ENCODE results near the gene BMP5.
"Not testable (repeated sequence)": the region's sequence is repeated elsewhere in the genome, so short reads cannot be mapped to it uniquely, and the experiment has no call there.

BMP5 gene

DNA sequence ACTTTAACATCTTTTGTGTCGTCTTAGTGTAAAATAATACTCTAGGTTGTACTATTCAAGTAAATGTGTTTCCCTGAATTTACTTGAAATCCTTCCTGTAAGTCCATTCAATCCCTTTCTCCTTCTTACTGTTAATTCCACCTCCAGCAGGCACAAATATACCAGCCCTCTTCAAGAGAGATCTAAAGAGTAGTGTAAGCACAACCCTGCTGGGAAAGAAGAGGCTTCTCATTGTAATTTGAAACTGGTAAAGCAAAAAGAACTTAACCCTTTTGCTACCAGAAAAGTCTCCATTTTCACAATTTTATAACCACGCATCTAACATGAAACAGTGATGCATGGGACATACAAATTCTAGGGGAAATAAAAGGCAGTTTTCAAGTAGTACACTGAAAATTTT, at the start of gene BMP5:
TSS of gene BMP5 (minus strand) at position 191 of the 400 bp plus-strand sequence. CDS start 725 bp downstream, outside the sequence.
- no peak for DNase-seq (ENCODE audit: low read depth)

- no peak for DNase-seq (ENCODE audit: low read depth)
Measured at GRCh38 chr6:55922406-55922805, 47.0 kb upstream of the BMP5 start.

DNA sequence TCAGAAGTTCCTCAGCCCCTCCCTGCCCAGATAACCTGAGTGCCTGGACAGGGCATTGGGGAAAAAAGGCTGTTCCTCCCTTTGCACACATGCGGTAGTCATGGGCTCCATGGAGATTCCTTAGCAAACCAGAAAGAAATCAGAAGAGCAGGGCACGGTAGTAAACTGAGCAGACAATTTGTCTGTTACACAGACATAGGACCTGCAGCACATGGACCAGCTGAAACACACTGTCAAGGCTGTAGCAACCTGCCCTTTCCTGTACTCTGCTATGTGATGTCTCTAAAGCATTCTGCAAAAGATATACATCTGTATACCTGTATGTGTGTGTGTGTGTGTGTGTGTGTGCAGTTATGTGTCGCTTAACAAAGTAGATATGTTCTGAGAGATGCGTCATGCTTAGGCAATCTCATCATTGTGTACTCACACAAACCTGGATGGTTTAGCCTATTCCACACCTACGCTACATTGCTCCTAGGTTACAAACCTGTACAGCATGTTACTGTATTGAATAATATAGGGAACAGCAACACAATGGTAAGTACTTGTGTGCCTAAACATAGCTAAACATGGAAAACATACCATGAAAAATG, 44.4 kb upstream of the BMP5 start:
- DNase-seq (ENCODE audit: low read depth): no peak

DNA sequence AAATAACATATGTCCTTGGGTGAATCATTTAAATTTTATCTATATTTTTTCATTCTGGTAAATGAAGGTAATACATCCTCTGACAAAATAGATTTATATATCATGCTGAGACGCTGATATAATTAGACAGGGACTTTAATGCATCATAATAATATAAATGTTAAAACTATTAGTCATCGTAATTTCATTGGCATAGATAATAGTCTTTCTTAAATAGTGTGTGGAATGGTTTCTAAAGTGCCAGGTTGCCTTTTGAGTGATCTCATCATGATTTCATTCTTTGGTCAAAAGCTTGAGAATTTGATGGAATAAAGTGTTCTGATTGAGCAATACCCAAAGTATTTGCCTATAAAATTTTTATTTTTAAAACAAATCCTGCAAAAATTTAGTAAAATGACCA, 43.2 kb upstream of the BMP5 start:
- DNase-seq (ENCODE audit: low read depth): peak; percentile 84

GRCh38 chr6:55917751-55918415, 42.5 kb upstream of the BMP5 start:
- no peak for DNase-seq (ENCODE audit: low read depth)

DNA sequence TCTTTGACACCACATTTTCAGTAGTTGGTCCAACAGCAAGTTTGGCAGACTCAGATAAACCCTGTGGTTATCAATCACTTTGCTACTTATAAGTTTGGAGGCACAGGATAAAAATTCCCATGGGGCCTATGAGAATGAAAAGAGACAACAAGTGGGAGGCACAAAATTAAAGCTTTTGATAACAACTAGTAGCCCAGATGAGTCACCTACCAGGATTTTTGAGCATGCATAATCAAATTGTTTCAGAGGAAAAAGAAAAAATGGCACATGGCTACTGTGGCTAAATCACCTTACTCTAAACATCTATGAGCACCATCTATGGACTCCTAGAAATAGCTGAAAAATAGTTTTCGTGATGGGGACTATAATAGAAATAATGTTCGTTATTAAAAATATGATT, 40.8 kb upstream of the BMP5 start:
- peak; percentile 60 for DNase-seq (ENCODE audit: low read depth)

- DNase-seq (ENCODE audit: low read depth): no peak
Measured at GRCh38 chr6:55913228-55914195, 38.1 kb upstream of the BMP5 start.

DNA sequence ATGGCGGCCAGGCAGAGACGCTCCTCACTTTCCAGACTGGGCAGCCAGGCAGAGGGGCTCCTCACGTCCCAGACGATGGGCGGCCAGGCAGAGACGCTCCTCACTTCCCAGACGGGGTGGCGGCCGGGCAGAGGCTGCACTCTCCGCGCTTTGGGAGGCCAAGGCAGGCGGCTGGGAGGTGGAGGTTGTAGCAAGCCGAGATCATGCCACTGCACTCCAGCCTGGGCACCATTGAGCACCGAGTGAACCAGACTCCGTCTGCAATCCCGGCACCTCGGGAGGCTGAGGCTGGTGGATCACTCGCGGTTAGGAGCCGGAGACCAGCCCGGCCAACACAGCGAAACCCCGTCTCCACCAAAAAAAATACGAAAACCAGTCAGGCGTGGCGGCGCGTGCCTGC, 35.1 kb upstream of the BMP5 start:
- DNase-seq (ENCODE audit: low read depth): not testable (repeated sequence)

- not testable (repeated sequence) for DNase-seq (ENCODE audit: low read depth)
Measured at GRCh38 chr6:55909911-55910310, 34.5 kb upstream of the BMP5 start.

- DNase-seq (ENCODE audit: low read depth): no peak
Measured at GRCh38 chr6:55902796-55903195, 27.4 kb upstream of the BMP5 start.

DNA sequence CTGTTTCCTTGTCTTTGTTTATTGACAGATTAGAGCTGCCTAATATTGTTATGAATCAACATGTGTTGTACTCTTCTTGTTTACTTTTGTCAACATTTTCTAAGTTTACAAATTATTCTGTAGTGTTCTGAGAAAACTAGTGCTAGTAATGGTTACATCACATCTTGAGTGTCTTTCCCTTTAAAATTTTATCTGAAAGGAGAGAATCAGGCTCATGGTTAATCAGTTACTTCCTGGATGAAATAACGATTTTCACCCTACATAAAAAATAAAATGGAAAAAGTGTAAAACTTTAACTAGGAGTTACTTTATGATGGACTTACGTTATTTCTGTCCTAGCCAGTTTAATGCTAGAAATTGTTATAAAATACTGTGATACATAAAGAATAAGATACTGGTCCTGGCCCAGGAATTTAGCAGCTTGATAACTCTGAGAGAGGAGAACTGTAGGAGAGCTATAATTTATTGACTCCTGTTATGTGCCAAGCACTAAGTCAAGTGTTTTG, 26.4 kb upstream of the BMP5 start:
- no peak for DNase-seq (ENCODE audit: low read depth)

- DNase-seq (ENCODE audit: low read depth): peak; percentile 68
Measured at GRCh38 chr6:55898342-55898741, 23.0 kb upstream of the BMP5 start.

- DNase-seq (ENCODE audit: low read depth): no peak
Measured at GRCh38 chr6:55897346-55897745, 22.0 kb upstream of the BMP5 start.

- no peak for DNase-seq (ENCODE audit: low read depth)
Measured at GRCh38 chr6:55895972-55896730, 20.8 kb upstream of the BMP5 start.

DNA sequence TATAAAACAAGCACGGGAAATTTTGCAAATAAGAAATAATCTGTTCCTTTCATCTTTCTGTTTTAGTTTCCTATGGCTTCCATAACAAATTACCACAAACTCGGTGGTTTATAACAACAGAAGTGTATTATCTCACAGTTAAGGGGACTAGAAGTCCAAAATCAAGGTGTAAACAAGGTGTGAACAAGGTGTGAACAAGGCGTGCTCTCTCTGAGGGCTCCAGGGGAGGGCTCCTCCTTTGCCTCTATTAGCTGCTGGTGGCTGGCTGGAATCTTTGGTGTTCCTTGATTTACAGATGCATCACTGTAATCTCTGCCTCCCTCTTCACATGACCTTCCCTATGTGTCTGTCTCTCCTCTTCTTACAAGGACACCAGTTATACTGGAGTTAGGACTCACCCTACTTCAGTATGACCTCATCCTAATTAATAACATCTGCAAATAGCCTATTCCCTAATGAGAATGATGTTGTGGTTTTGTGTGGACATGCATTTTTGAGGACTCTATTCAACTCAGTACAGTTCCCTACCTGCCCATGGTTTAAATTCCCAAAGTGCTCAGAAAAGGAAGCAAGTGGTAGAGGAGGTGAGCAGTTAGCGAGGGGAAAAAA, 17.5 kb upstream of the BMP5 start:
- no peak for DNase-seq (ENCODE audit: low read depth)

DNA sequence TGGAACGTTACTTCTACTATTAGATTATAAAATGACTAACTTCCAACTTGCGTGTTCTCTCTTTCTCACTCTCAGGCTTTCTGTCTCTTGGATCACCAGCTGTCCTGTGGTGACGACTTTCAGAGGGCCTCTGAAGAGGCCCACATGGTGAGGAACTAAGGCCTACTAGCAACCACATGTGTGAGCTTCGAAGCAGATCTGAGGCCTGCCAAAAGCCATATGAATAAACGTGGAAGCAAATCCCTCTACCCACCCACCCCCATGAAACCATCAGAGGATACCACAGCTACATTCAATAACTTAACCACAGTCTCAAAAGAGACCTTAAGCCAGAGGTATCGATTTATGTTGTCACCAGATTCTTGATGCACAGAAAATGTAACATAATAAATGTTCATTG, 13.5 kb upstream of the BMP5 start:
- DNase-seq (ENCODE audit: low read depth): no peak

- DNase-seq (ENCODE audit: low read depth): no peak
Measured at GRCh38 chr6:55886185-55886836, 10.9 kb upstream of the BMP5 start.

GRCh38 chr6:55882718-55883569, 7.6 kb upstream of the BMP5 start:
- peak; percentile 89 for DNase-seq (ENCODE audit: low read depth)

GRCh38 chr6:55877283-55877682, 1.9 kb upstream of the BMP5 start:
- no peak for DNase-seq (ENCODE audit: low read depth)

DNA sequence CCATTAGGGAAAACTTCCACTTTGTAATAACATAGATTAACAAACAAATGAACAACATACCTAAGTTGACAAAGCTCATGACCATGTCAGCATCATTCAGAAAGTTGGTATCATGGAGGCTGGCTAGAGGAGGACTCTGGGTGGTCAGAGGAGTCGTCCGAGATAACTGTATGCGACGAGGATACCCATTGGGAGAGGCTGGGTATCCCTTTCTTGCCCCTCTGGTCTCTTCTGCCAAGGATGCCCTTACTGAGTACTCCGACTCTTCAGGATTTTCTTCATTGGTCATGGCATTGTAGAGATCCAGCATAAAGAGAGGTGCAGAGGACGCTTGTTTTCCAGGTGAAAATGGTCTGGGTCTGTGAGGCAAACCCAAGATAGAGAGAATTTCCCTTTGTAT, 1.1 kb downstream of the BMP5 start:
- DNase-seq (ENCODE audit: low read depth): no peak

Data from HS-5 (cell line).